B cell (primary cell): ENCODE measurements around the gene LEPROT. TPM values are rescaled to one million over a fixed set of nuclear protein-coding genes. Genes with fewer than 3 reads are reported as not detected.

Experiments used
- ATAC-seq: fragments of 200-7000 bp; cut with Tn5 transposase; one replicate; pipeline ENCODE4 v1.10.0; 2021; ENCODE audit warnings: low read depth, mild to moderate bottlenecking, moderate number of reproducible peaks, moderate library complexity
- CTCF ChIA-PET: fragments of 350-600 bp; sonication (Branson Sonifier 250); formaldehyde crosslinking; loops from one replicate; lab custom pipeline; 2021; ENCODE audit warnings: antibody characterized with exemption, inconsistent platforms; lab: Charles Lee
- POLR2A ChIA-PET: fragments of 350-600 bp; sonication (Branson Sonifier 250); formaldehyde crosslinking; loops from one replicate; lab custom pipeline; 2021; ENCODE audit warnings: antibody characterized with exemption; lab: Charles Lee
- DNase-seq: peaks from one replicate; pipeline ENCODE4 v3.0.0; 2013
- H2AFZ ChIP-seq: 2 replicates; pipeline ENCODE4 v1.6.1; 2012; ENCODE audit warnings: mild to moderate bottlenecking, low read depth, low read length; ENCODE audit not compliant: insufficient read depth, poor library complexity, severe bottlenecking
- H3K27ac ChIP-seq, 2 donors: 1 replicate in 1 of 2; 2 replicates in 1 of 2; pipeline ENCODE4 v1.5.1; 2012 to 2013; ENCODE audit warnings: low read length in 2 of 2, mild to moderate bottlenecking in 2 of 2, moderate library complexity in 1 of 2
- H3K27me3 ChIP-seq, 4 experiments: fragments of 200-600 bp in 1 of 4; sonication (generic) in 1 of 4; replicated peaks in 1 of 4; 1 replicate in 2 of 4; 2 replicates in 2 of 4; pipeline versions ENCODE4 v1.6.1 to v1.7.0; 2013 to 2016; ENCODE audit warnings: low read length in 3 of 4, mild to moderate bottlenecking in 2 of 4, mixed read lengths in 1 of 4, moderate library complexity in 1 of 4; ENCODE audit not compliant: insufficient read depth in 4 of 4, control insufficient read depth in 3 of 4; ENCODE audit errors: control extremely low read depth in 1 of 4
- H3K36me3 ChIP-seq, 2 experiments: replicated peaks in 1 of 2; 1 replicate in 1 of 2; 2 replicates in 1 of 2; pipeline versions ENCODE4 v1.6.1 to v1.7.1; 2013; ENCODE audit warnings: low read length in 1 of 2; ENCODE audit not compliant: insufficient read depth in 2 of 2, control insufficient read depth in 1 of 2; ENCODE audit errors: control extremely low read depth in 1 of 2, extremely low read depth in 1 of 2
- H3K4me1 ChIP-seq, 2 donors: fragments of 200-600 bp in 1 of 2; sonication (generic) in 1 of 2; 1 replicate in 1 of 2; 2 replicates in 1 of 2; pipeline versions ENCODE4 v1.5.1 to v1.6.1; 2013 to 2017; ENCODE audit warnings: low read length in 2 of 2; ENCODE audit not compliant: control insufficient read depth in 2 of 2, insufficient read depth in 2 of 2
- H3K4me2 ChIP-seq: replicated peaks from 2 replicates; pipeline ENCODE3; 2012; ENCODE audit warnings: mild to moderate bottlenecking, low read depth, low read length; ENCODE audit not compliant: poor library complexity, severe bottlenecking
- H3K4me3 ChIP-seq, 5 experiments: fragments of 200-600 bp in 1 of 5; sonication (generic) in 1 of 5; 1 replicate in 3 of 5; 2 replicates in 2 of 5; pipeline versions ENCODE4 v1.5.1 to v1.7.0; 2011 to 2016; ENCODE audit warnings: low read length in 4 of 5, mild to moderate bottlenecking in 4 of 5, low read depth in 2 of 5, control low read depth in 1 of 5, moderate library complexity in 1 of 5; ENCODE audit not compliant: insufficient read depth in 1 of 5; ENCODE audit errors: control extremely low read depth in 1 of 5, extremely low read depth in 1 of 5
- H3K79me2 ChIP-seq: fragments of 200-600 bp; sonication (generic); one replicate; pipeline ENCODE4 v1.6.0; 2016; ENCODE audit warnings: low read length; ENCODE audit not compliant: control insufficient read depth, insufficient read depth
- H3K9ac ChIP-seq: fragments of 200-600 bp; sonication (generic); 2 replicates; pipeline ENCODE4 v1.6.1; 2017; ENCODE audit warnings: mild to moderate bottlenecking, low read length, moderate library complexity
- H3K9me3 ChIP-seq, 3 donors: one replicate each; pipeline versions ENCODE4 v1.6.1 to v1.7.1; 2013; ENCODE audit warnings: low read length in 2 of 3; ENCODE audit not compliant: control insufficient read depth in 2 of 3, insufficient read depth in 1 of 3; ENCODE audit errors: control extremely low read depth in 1 of 3
- H4K20me1 ChIP-seq: 2 replicates; pipeline ENCODE4 v1.6.0; 2012; ENCODE audit warnings: mild to moderate bottlenecking, low read length; ENCODE audit not compliant: insufficient read depth, control insufficient read depth, poor library complexity, severe bottlenecking
- H3K27ac Mint-ChIP-seq: one replicate; pipeline ENCODE4 v1.8.0; 2021; ENCODE audit warnings: mixed read lengths
- H3K27me3 Mint-ChIP-seq: one replicate; pipeline ENCODE4 v1.8.0; 2021; ENCODE audit warnings: mixed read lengths
- H3K4me1 Mint-ChIP-seq: one replicate; pipeline ENCODE4 v1.8.0; 2021; ENCODE audit warnings: mixed read lengths
- H3K4me3 Mint-ChIP-seq: one replicate; pipeline ENCODE4 v1.8.0; 2021; ENCODE audit warnings: mixed read lengths
- H3K9me3 Mint-ChIP-seq: one replicate; pipeline ENCODE4 v1.8.0; 2022; ENCODE audit warnings: mixed read lengths; ENCODE audit not compliant: insufficient read depth
- EZH2 ChIP-seq: IDR thresholded peaks from 2 replicates; pipeline ENCODE4 v1.6.1; 2012; ENCODE audit warnings: borderline replicate concordance, low read depth, mild to moderate bottlenecking, moderate library complexity, low read length; ENCODE audit not compliant: insufficient read depth, poor library complexity, severe bottlenecking
- WGBS: methylation state at CpG from one replicate; pipeline ENCODE4 v1.1.5; 2013; ENCODE audit warnings: missing lambda C conversion rate; ENCODE audit not compliant: insufficient coverage; 5-methylcytosine and 5-hydroxymethylcytosine counted together
- intact Hi-C: fragments of 100-400 bp; cut with micrococcal nuclease; formaldehyde crosslinking; loops from one replicate; pipeline ENCODE4 v1.10.0; 2022
- polyA plus RNA-seq: library from polyadenylated mRNA; depleted of rRNA; stranded (reverse); fragments of >200 nt; gene quantifications from 2 replicates; pipeline ENCODE4 v1.2.3, GENCODE V29; 2012
- total RNA-seq, 2 donors: library from RNA; stranded (reverse); fragments of 120-200 nt in 1 of 2; gene quantifications; 1 replicate in 1 of 2; 2 replicates in 1 of 2; pipeline versions ENCODE4 v1.2.3 to v1.2.4, GENCODE V29; 2013 to 2022
- TF ChIP-seq, protein P1 (sequence below): fragments of 200-600 bp; IDR thresholded peaks from one replicate; pipeline ENCODE4 v1.8.0; 2022; ENCODE audit warnings: antibody characterized with exemption, mild to moderate bottlenecking

LEPROT gene
- total and polyA plus RNA-seq, 2 donors (not counting 1 experiment from before 2014, with no cell fraction given): 9.7 to 26.5 TPM

DNA sequence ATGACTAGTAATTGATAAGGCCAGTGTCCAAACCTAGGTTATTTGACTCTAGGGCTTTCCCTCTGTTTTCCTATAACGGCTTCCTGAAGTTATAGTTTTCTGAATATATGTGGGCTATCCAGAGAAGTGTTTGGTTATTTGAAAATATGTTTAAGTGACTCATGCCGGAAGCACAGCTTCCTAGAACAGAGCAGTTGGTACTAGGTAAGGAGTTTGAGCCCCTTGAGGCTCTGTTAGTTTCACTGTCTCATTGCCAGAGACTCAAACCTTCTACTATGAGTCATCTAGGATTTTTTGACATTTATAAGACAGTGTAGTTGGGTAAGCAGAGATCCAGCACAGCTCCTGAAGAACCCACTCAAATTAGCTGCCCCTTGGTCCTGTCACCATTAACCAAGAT, 27.1 kb upstream of the LEPROT start:
- H4K20me1 ChIP-seq: no peaks in the 10 kb centered on the region
- H3K27ac ChIP-seq: no peak overlapping the region
- ChIA-PET POLR2A (no interaction called here), CTCF (no interaction called here)
- Mint-ChIP-seq H3K9me3 (no peaks in the 10 kb centered on the region), H3K27ac (no peak overlapping the region), H3K27me3 (no peaks in the 10 kb centered on the region), H3K4me1 (no peaks in the 10 kb centered on the region), H3K4me3 (no peak overlapping the region)
- no peaks in the 10 kb centered on the region for H3K36me3 ChIP-seq
- H3K9ac ChIP-seq: no peak overlapping the region
- H2AFZ ChIP-seq: no peak overlapping the region
- H3K4me2 ChIP-seq: no peak overlapping the region
- intact Hi-C loops: no loop called here
- TF ChIP-seq, protein P1, sequence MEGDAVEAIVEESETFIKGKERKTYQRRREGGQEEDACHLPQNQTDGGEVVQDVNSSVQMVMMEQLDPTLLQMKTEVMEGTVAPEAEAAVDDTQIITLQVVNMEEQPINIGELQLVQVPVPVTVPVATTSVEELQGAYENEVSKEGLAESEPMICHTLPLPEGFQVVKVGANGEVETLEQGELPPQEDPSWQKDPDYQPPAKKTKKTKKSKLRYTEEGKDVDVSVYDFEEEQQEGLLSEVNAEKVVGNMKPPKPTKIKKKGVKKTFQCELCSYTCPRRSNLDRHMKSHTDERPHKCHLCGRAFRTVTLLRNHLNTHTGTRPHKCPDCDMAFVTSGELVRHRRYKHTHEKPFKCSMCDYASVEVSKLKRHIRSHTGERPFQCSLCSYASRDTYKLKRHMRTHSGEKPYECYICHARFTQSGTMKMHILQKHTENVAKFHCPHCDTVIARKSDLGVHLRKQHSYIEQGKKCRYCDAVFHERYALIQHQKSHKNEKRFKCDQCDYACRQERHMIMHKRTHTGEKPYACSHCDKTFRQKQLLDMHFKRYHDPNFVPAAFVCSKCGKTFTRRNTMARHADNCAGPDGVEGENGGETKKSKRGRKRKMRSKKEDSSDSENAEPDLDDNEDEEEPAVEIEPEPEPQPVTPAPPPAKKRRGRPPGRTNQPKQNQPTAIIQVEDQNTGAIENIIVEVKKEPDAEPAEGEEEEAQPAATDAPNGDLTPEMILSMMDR: no peak
- no peak for TF ChIP-seq EZH2
- H3K9me3 ChIP-seq: no peaks in the 10 kb centered on the region
- no peak overlapping the region for H3K4me3 ChIP-seq
- no peaks in the 10 kb centered on the region for H3K79me2 ChIP-seq
- H3K27me3 ChIP-seq: no peaks in the 10 kb centered on the region
- no peak for DNase-seq
- no peaks in the 10 kb centered on the region for H3K4me1 ChIP-seq
- 86% methylated on average over 2 of the region's 2 CpGs for WGBS
- ATAC-seq: no peak

DNA sequence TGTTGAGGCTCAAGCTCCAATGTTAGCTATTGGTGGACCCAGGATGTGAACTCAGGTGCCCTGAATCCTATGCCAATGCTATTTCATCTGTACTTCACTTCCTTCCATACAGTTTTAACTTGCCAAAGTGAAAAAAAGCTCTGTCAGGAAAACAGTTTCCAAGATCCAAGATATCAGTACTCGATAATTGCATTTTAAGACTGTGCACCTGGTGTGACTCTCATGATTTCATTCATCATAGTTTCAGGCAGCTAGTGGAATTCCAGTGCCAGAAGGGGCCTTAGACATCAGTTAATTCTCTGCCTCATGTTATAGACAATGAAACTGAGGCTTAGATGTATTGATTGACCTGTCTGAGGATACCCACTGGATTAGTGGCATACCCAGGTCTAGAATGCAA, 26.5 kb upstream of the LEPROT start:
- no peaks in the 10 kb centered on the region for H3K27me3 Mint-ChIP-seq
- H3K4me1 Mint-ChIP-seq: no peaks in the 10 kb centered on the region
- CTCF ChIA-PET: no interaction called here
- Histone ChIP-seq H3K4me1 (no peaks in the 10 kb centered on the region), H3K9ac (no peak overlapping the region), H3K79me2 (no peaks in the 10 kb centered on the region), H4K20me1 (no peaks in the 10 kb centered on the region), H3K9me3 (no peaks in the 10 kb centered on the region), H3K36me3 (no peaks in the 10 kb centered on the region), H3K4me3 (no peak overlapping the region), H3K4me2 (no peak overlapping the region), H3K27me3 (no peaks in the 10 kb centered on the region), H3K27ac (no peak overlapping the region), H2AFZ (no peak overlapping the region)
- WGBS: 80% methylated on average over 1 of the region's 1 CpG
- no peaks in the 10 kb centered on the region for H3K9me3 Mint-ChIP-seq
- no peak overlapping the region for H3K4me3 Mint-ChIP-seq
- H3K27ac Mint-ChIP-seq: no peak overlapping the region
- POLR2A ChIA-PET: no interaction called here
- intact Hi-C loops: no loop called here
- DNase-seq (no peak), ATAC-seq (no peak)
- TF ChIP-seq, protein P1: no peak
- TF ChIP-seq EZH2: no peak
